ENCODE results near the gene DIO1. TPM values are rescaled to one million over a fixed set of nuclear protein-coding genes. Genes with fewer than 3 reads are reported as not detected.
A peak's percentile ranks its signal among the peaks of the same experiment; 100 is the strongest.

Gene DIO1
- polyA plus RNA-seq, 3 donors = 0.22 to 0.73 TPM; not detected in 1

DNA sequence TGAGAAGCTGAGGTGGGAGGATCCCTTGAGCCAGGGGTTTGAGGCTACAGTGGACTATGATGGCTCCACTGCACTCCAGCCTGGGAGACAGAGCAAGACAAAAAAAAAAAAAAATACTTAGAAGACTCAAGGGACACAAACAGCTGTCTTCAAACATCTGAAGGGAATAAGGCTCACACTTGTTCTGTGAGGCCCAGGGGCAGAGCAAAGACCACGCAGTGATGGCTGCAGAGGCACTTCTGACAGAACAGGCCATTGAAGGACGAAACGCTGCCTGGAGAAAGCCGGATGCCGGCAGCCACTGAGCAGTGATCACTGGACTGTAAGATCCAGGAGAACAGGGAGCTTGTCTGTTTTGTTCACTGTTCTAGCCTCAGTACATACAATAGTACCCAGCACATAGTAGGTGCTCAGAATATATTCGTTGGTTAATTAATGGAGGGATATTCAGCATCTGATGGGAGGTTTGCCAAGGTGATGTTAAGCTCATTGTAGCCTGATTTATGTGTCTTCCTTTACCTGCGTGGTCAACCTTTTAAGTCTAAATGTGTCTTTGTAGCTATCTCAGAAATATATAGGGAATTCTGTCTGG is 43.8 kb upstream of the DIO1 start:
- Histone ChIP-seq H3K9me3 (replicated peaks in 1 of 2; ENCODE audit: control insufficient read depth in 1 of 2, insufficient read depth in 1 of 2, low read length in 2 of 2) (peaks cover 0 to 2% of the 10 kb centered on the region in 2 donors), H2AFZ (ENCODE audit: insufficient read depth, low read depth, low read length, poor library complexity, severe bottlenecking) (no peak overlapping the region), H3K4me3 (replicated peaks in 1 of 3; ENCODE audit: low read depth in 2 of 3, low read length in 3 of 3) (no peak overlapping the region), H3K36me3 (replicated peaks in 1 of 2; ENCODE audit: control insufficient read depth in 1 of 2, insufficient read depth in 2 of 2, low read length in 2 of 2) (peaks cover 35 to 51% of the 10 kb centered on the region in 2 donors), H3K4me2 (replicated peaks; ENCODE audit: extremely low read depth, low read length, poor library complexity, severe bottlenecking) (no peak overlapping the region), H3K9ac (ENCODE audit: insufficient read depth, low read length, poor library complexity, severe bottlenecking) (no peak overlapping the region), H3K27me3 (ENCODE audit: control insufficient read depth in 2 of 2, insufficient read depth in 2 of 2, low read length in 2 of 2) (no peaks in the 10 kb centered on the region), H3K4me1 (ENCODE audit: control insufficient read depth in 1 of 2, insufficient read depth in 2 of 2, low read length in 2 of 2) (no peaks in the 10 kb centered on the region), H3K79me2 (ENCODE audit: insufficient read depth, low read length) (no peaks in the 10 kb centered on the region), H4K20me1 (ENCODE audit: insufficient read depth, low read length) (no peaks in the 10 kb centered on the region), H3K27ac (ENCODE audit: low read depth in 1 of 2, low read length in 2 of 2) (no peak overlapping the region)
- Mint-ChIP-seq H3K9me3 (peaks cover 0 to 2% (median 0%) of the 10 kb centered on the region in 7 donors), H3K27ac (peak overlapping the region in 1 of 7 donors; percentile 8), H3K4me1 (no peaks in the 10 kb centered on the region), H3K36me3 (peaks cover 46 to 49% of the 10 kb centered on the region in 2 donors), H3K27me3 (ENCODE audit: low read depth in 3 of 3) (peaks cover 0 to 2% (median 2%) of the 10 kb centered on the region in 3 donors), H3K4me3 (no peak overlapping the region)
- no peak for TF ChIP-seq CTCF (IDR thresholded peaks at IDR 0.05)
- intact Hi-C loops (cut with micrococcal nuclease) = no loop called here
- no peak for DNase-seq
- WGBS (ENCODE audit: insufficient coverage) = 100% methylated on average over 3 of the region's 7 CpGs

GRCh38 chr1:53851571-53852285 is 42.3 kb upstream of the DIO1 start:
- H3K4me1 ChIP-seq (ENCODE audit: control insufficient read depth in 1 of 2, insufficient read depth in 2 of 2, low read length in 2 of 2) = no peaks in the 10 kb centered on the region
- no peak overlapping the region for H3K9ac ChIP-seq (ENCODE audit: insufficient read depth, low read length, poor library complexity, severe bottlenecking)
- TF ChIP-seq CTCF (IDR thresholded peaks at IDR 0.05) = no peak
- H3K27ac ChIP-seq (ENCODE audit: low read depth in 1 of 2, low read length in 2 of 2) = no peak overlapping the region
- no peak overlapping the region for H2AFZ ChIP-seq (ENCODE audit: insufficient read depth, low read depth, low read length, poor library complexity, severe bottlenecking)
- Mint-ChIP-seq H3K36me3 (peaks cover 58 to 64% of the 10 kb centered on the region in 2 donors), H3K4me3 (no peak overlapping the region), H3K27ac (no peak overlapping the region), H3K27me3 (ENCODE audit: low read depth in 3 of 3) (peaks cover 0 to 2% (median 2%) of the 10 kb centered on the region in 3 donors), H3K4me1 (no peaks in the 10 kb centered on the region), H3K9me3 (peaks cover 0 to 2% (median 0%) of the 10 kb centered on the region in 7 donors)
- H3K79me2 ChIP-seq (ENCODE audit: insufficient read depth, low read length) = no peaks in the 10 kb centered on the region
- no peak overlapping the region for H3K4me2 ChIP-seq (replicated peaks; ENCODE audit: extremely low read depth, low read length, poor library complexity, severe bottlenecking)
- no peaks in the 10 kb centered on the region for H4K20me1 ChIP-seq (ENCODE audit: insufficient read depth, low read length)
- intact Hi-C loops (cut with micrococcal nuclease) = no loop called here
- peaks cover 0 to 2% of the 10 kb centered on the region in 2 donors for H3K9me3 ChIP-seq (replicated peaks in 1 of 2; ENCODE audit: control insufficient read depth in 1 of 2, insufficient read depth in 1 of 2, low read length in 2 of 2)
- DNase-seq = no peak
- WGBS (ENCODE audit: insufficient coverage) = 100% methylated on average over 5 of the region's 9 CpGs
- H3K4me3 ChIP-seq (replicated peaks in 1 of 3; ENCODE audit: low read depth in 2 of 3, low read length in 3 of 3) = no peak overlapping the region
- H3K36me3 ChIP-seq (replicated peaks in 1 of 2; ENCODE audit: control insufficient read depth in 1 of 2, insufficient read depth in 2 of 2, low read length in 2 of 2) = peaks cover 50 to 66% of the 10 kb centered on the region in 2 donors
- no peaks in the 10 kb centered on the region for H3K27me3 ChIP-seq (ENCODE audit: control insufficient read depth in 2 of 2, insufficient read depth in 2 of 2, low read length in 2 of 2)

Data from CD14-positive monocyte (primary cell).